HEK293 (cell line): ENCODE measurements around the gene PSTK.

Source experiments
- CTCF ChIA-PET: fragments of 350-600 bp; formaldehyde crosslinking; extraction: SDS; loops from one replicate; lab custom pipeline; 2021; ENCODE audit warnings: antibody characterized with exemption; lab: Yijun Ruan, JAX
- POLR2A ChIA-PET: fragments of 300-600 bp; formaldehyde crosslinking; extraction: SDS; loops from one replicate; lab custom pipeline; 2020; ENCODE audit warnings: antibody characterized with exemption, inconsistent platforms; lab: Yijun Ruan, JAX
- H3K27ac ChIP-seq: fragments of 200-500 bp; sonication (Bioruptor generic); 2 replicates; pipeline ENCODE4 v1.5.1; 2014; ENCODE audit warnings: low read depth, low read length, control low read depth, inconsistent platforms; ENCODE audit errors: extremely low read depth
- H3K36me3 ChIP-seq, 2 experiments: fragments of 200-500 bp in 1 of 2; sonication (Bioruptor generic) in 1 of 2; 1 replicate in 1 of 2; 2 replicates in 1 of 2; pipeline ENCODE4 v1.5.1; 2014 to 2017; ENCODE audit warnings: inconsistent platforms in 2 of 2, low read length in 2 of 2; ENCODE audit not compliant: control insufficient read depth in 2 of 2, insufficient read depth in 1 of 2
- H3K4me1 ChIP-seq: fragments of 200-500 bp; sonication (Bioruptor generic); 2 replicates; pipeline ENCODE4 v1.5.1; 2014; ENCODE audit warnings: mild to moderate bottlenecking, low read length, inconsistent platforms; ENCODE audit not compliant: control insufficient read depth, insufficient read depth
- H3K4me3 ChIP-seq: 2 replicates; pipeline ENCODE4 v1.5.1; 2011; ENCODE audit warnings: low read depth, mild to moderate bottlenecking, control low read depth, low read length, moderate library complexity
- H3K9me3 ChIP-seq: fragments of 200-500 bp; sonication (Bioruptor generic); 2 replicates; pipeline ENCODE4 v1.5.1; 2014; ENCODE audit warnings: low read depth, low read length, inconsistent platforms; ENCODE audit not compliant: control insufficient read depth, insufficient read depth
- BCL11B ChIP-seq: fragments of 450-650 bp; formaldehyde crosslinking; IDR thresholded peaks from 2 replicates; pipeline ENCODE4 v1.5.1; 2016; ENCODE audit warnings: low read depth, missing biosample characterization, missing genetic modification characterization
- ELK4 ChIP-seq: IDR thresholded peaks from 2 replicates; pipeline ENCODE4 v1.6.1; 2011; ENCODE audit warnings: mild to moderate bottlenecking, low read depth, low read length, borderline replicate concordance
- GFI1B ChIP-seq: fragments of 450-650 bp; formaldehyde crosslinking; IDR thresholded peaks from 2 replicates; pipeline ENCODE4 v1.5.1; 2016; ENCODE audit warnings: missing biosample characterization, missing genetic modification characterization
- GLIS1 ChIP-seq: fragments of 450-650 bp; formaldehyde crosslinking; IDR thresholded peaks from 2 replicates; pipeline ENCODE4 v1.5.1; 2016; ENCODE audit warnings: missing biosample characterization, missing genetic modification characterization
- IKZF3 ChIP-seq: fragments of 450-650 bp; IDR thresholded peaks from 2 replicates; pipeline ENCODE4 v1.5.0; 2018; ENCODE audit warnings: missing biosample characterization, mild to moderate bottlenecking, missing genetic modification characterization, moderate library complexity
- KLF1 ChIP-seq: fragments of 450-650 bp; formaldehyde crosslinking; IDR thresholded peaks from 2 replicates; pipeline ENCODE4 v1.5.1; 2016; ENCODE audit warnings: missing biosample characterization, missing genetic modification characterization
- KLF17 ChIP-seq: fragments of 450-650 bp; formaldehyde crosslinking; IDR thresholded peaks from 2 replicates; pipeline ENCODE4 v1.5.1; 2016; ENCODE audit warnings: missing biosample characterization, missing genetic modification characterization
- MZF1 ChIP-seq: fragments of 450-650 bp; formaldehyde crosslinking; IDR thresholded peaks from 2 replicates; pipeline ENCODE4 v1.5.1; 2017; ENCODE audit warnings: missing biosample characterization, missing genetic modification characterization, borderline replicate concordance
- OSR2 ChIP-seq: fragments of 450-650 bp; formaldehyde crosslinking; IDR thresholded peaks from 2 replicates; pipeline ENCODE4 v1.5.1; 2016; ENCODE audit warnings: missing biosample characterization, missing genetic modification characterization
- PRDM1 ChIP-seq: fragments of 450-650 bp; formaldehyde crosslinking; IDR thresholded peaks from 2 replicates; pipeline ENCODE4; 2016; ENCODE audit warnings: missing biosample characterization, missing genetic modification characterization
- ZBTB7A ChIP-seq: fragments of 450-650 bp; formaldehyde crosslinking; IDR thresholded peaks from 2 replicates; pipeline ENCODE4 v1.5.1; 2016; ENCODE audit warnings: low read depth, missing biosample characterization, missing genetic modification characterization
- ZNF133 ChIP-seq: fragments of 450-650 bp; formaldehyde crosslinking; IDR thresholded peaks from 2 replicates; pipeline ENCODE4 v1.5.1; 2016; ENCODE audit warnings: missing biosample characterization, missing genetic modification characterization
- ZNF2 ChIP-seq: fragments of 450-650 bp; formaldehyde crosslinking; IDR thresholded peaks from 2 replicates; pipeline ENCODE4 v1.5.1; 2016; ENCODE audit warnings: missing biosample characterization, missing genetic modification characterization
- ZNF221 ChIP-seq: fragments of 450-650 bp; formaldehyde crosslinking; IDR thresholded peaks from 2 replicates; pipeline ENCODE4 v1.5.1; 2017; ENCODE audit warnings: missing biosample characterization, missing genetic modification characterization, borderline replicate concordance
- ZNF239 ChIP-seq: fragments of 450-650 bp; formaldehyde crosslinking; IDR thresholded peaks from 2 replicates; pipeline ENCODE4 v1.5.1; 2016; ENCODE audit warnings: missing biosample characterization, missing genetic modification characterization
- ZNF423 ChIP-seq: fragments of 450-650 bp; formaldehyde crosslinking; IDR thresholded peaks from 2 replicates; pipeline ENCODE4 v1.5.1; 2016; ENCODE audit warnings: missing biosample characterization, missing genetic modification characterization
- ZNF488 ChIP-seq: fragments of 450-650 bp; formaldehyde crosslinking; IDR thresholded peaks from 2 replicates; pipeline ENCODE4 v1.5.1; 2016; ENCODE audit warnings: missing biosample characterization, missing genetic modification characterization
- ZNF529 ChIP-seq: fragments of 450-650 bp; formaldehyde crosslinking; IDR thresholded peaks from 2 replicates; pipeline ENCODE4 v1.5.1; 2017; ENCODE audit warnings: missing genetic modification characterization, missing biosample characterization; ENCODE audit not compliant: insufficient replicate concordance
- ZNF555 ChIP-seq: fragments of 450-650 bp; formaldehyde crosslinking; conservative IDR thresholded peaks from 2 replicates; pipeline ENCODE4 v1.5.1; 2017; ENCODE audit warnings: missing biosample characterization, mild to moderate bottlenecking, missing genetic modification characterization, inconsistent platforms
- ZNF624 ChIP-seq: fragments of 450-650 bp; formaldehyde crosslinking; IDR thresholded peaks from 2 replicates; pipeline ENCODE4 v1.5.1; 2017; ENCODE audit warnings: missing biosample characterization, missing genetic modification characterization
- ZSCAN18 ChIP-seq: fragments of 450-650 bp; formaldehyde crosslinking; IDR thresholded peaks from 2 replicates; pipeline ENCODE4 v1.5.1; 2016; ENCODE audit warnings: missing biosample characterization, missing genetic modification characterization
- ZSCAN30 ChIP-seq: fragments of 450-650 bp; IDR thresholded peaks from 2 replicates; pipeline ENCODE4 v1.5.1; 2018; ENCODE audit warnings: missing biosample characterization, mild to moderate bottlenecking, missing genetic modification characterization, moderate library complexity

The PSTK gene

GRCh38 chr10:122955892-122956291, 24.3 kb upstream of the PSTK start:
- H3K36me3 ChIP-seq: peaks cover 0 to 5% of the 10 kb centered on the region in 2 experiments
- CTCF ChIA-PET: no interaction called here
- no peak for TF ChIP-seq ZBTB7A (tag by site-specific recombination)
- no peak for TF ChIP-seq ZSCAN30
- no peak for TF ChIP-seq GLIS1
- TF ChIP-seq ZSCAN18 (tag by site-specific recombination): no peak
- peaks cover 2% of the 10 kb centered on the region; the same call in 1 of the 2 replicates for H3K4me1 ChIP-seq
- H3K27ac ChIP-seq: no peak overlapping the region
- no peak overlapping the region for H3K4me3 ChIP-seq
- POLR2A ChIA-PET: interaction anchor here (0.6 kb wide), 1 partner anchor 1966 kb away, joined by 3 read pairs; no protein-coding TSS in a partner anchor
- H3K9me3 ChIP-seq: no peaks in the 10 kb centered on the region

- H3K27ac ChIP-seq: no peak overlapping the region
- POLR2A ChIA-PET: no interaction called here
- no peaks in the 10 kb centered on the region for H3K9me3 ChIP-seq
- H3K36me3 ChIP-seq: no peaks in the 10 kb centered on the region
- CTCF ChIA-PET: interaction anchor here (3.1 kb wide), 1 partner anchor 23 kb away, joined by 14 read pairs; the partner anchor contains the start of gene PSTK
- TF ChIP-seq ZNF488 (tag by site-specific recombination) (no peak), PRDM1 (tag by site-specific recombination) (no peak), IKZF3 (no peak), ELK4 (no peak), ZNF239 (no peak), ZNF529 (tag by site-specific recombination) (no peak), ZNF624 (tag by site-specific recombination) (no peak), ZNF2 (no peak), ZNF423 (tag by site-specific recombination) (no peak), ZNF555 (tag by site-specific recombination) (no peak)
- no peak overlapping the region for H3K4me3 ChIP-seq
- peaks cover under 1% of the 10 kb centered on the region; the same call in 1 of the 2 replicates for H3K4me1 ChIP-seq
Measured at GRCh38 chr10:122957474-122957873, 22.7 kb upstream of the PSTK start.

- Histone ChIP-seq H3K4me1 (no peaks in the 10 kb centered on the region), H3K36me3 (peaks cover 0 to 4% of the 10 kb centered on the region in 2 experiments; a peak in 1 of 3 replicates), H3K27ac (no peak overlapping the region), H3K9me3 (no peaks in the 10 kb centered on the region; the same call in 1 of the 2 replicates), H3K4me3 (no peak overlapping the region)
- ChIA-PET POLR2A (no interaction called here), CTCF (interaction anchor here (0.5 to 1.2 kb wide), 4 partner anchors 12 to 876 kb away, joined by 3 to 5 read pairs (median 4); no protein-coding TSS in a partner anchor)
- TF ChIP-seq OSR2 (tag by site-specific recombination) (no peak), KLF17 (tag by site-specific recombination) (no peak), ZNF529 (tag by site-specific recombination) (no peak), ZNF221 (tag by site-specific recombination) (no peak), ZNF133 (tag by site-specific recombination) (no peak), MZF1 (tag by site-specific recombination) (no peak), GFI1B (no peak), BCL11B (tag by site-specific recombination) (no peak), KLF1 (tag by site-specific recombination) (no peak)
Measured at GRCh38 chr10:122962405-122962804, 17.8 kb upstream of the PSTK start.
